Measurements from ENCODE around the gene CCDC88C.
A peak's percentile ranks its signal among the peaks of the same experiment; 100 is the strongest.

The CCDC88C gene

DNA sequence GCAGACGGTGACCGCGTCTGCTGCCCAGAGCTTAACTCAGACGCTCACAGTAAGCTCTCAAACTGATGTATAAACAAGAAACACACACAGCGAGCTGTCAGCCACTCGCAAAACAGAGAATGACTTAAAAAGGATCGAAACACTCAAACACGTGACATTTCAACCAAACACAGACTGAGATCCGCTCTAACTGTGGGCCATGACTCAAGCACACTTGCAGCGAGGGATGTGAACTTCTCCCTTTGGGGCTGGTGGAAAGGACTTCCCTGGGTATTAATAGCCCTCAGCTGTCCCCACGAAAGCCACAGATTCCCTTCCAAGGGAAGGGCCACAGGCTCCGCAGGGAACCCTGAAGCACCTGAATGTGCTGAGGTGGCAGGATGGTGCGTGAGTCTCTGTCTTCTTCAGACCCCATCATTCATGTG lies 29.1 kb downstream of the CCDC88C start:
- WGBS (ENCODE audit: extremely low coverage, insufficient coverage, low lambda C conversion rate), result no CpG with 5 or more reads among the region's 13 CpGs
- Histone ChIP-seq H2BK15ac (replicated peaks; ENCODE audit: low read depth) (no peak overlapping the region), H2BK5ac (ENCODE audit: low read length) (no peak overlapping the region), H3K18ac (ENCODE audit: low read length) (no peak overlapping the region), H3K27ac (ENCODE audit: low read depth, low read length) (no peak overlapping the region), H3K79me2 (ENCODE audit: control insufficient read depth, insufficient read depth, low read length) (peaks cover 67% of the 10 kb centered on the region), H3K9ac (ENCODE audit: low read length) (no peak overlapping the region), H3K4me2 (ENCODE audit: low read length) (no peak overlapping the region), H3K4me3 (ENCODE audit: low read length) (no peak overlapping the region), H3K36me3 (ENCODE audit: control insufficient read depth, insufficient read depth, low read length) (no peaks in the 10 kb centered on the region), H3K79me1 (ENCODE audit: low read length) (peaks cover 35% of the 10 kb centered on the region), H2AK5ac (ENCODE audit: low read length) (peak overlapping the region; percentile 70), H3K4ac (ENCODE audit: low read depth, low read length) (no peak overlapping the region), H3K27me3 (ENCODE audit: insufficient read depth, low read length, poor library complexity) (no peaks in the 10 kb centered on the region), H3K56ac (ENCODE audit: low read length) (peak overlapping the region; percentile 56), H3K23ac (ENCODE audit: low read length) (no peak overlapping the region), H4K5ac (ENCODE audit: low read length) (no peak overlapping the region), H2BK120ac (ENCODE audit: low read depth, low read length) (no peak overlapping the region), H3K4me1 (ENCODE audit: control insufficient read depth, low read depth, low read length) (peaks cover 27% of the 10 kb centered on the region), H4K8ac (ENCODE audit: low read depth, low read length) (no peak overlapping the region)
- no peak for DNase-seq

GRCh38 chr14:91387951-91388381 lies 29.7 kb downstream of the CCDC88C start:
- Histone ChIP-seq H3K4me3 (ENCODE audit: low read length) (no peak overlapping the region), H3K79me2 (ENCODE audit: control insufficient read depth, insufficient read depth, low read length) (peaks cover 73% of the 10 kb centered on the region), H3K79me1 (ENCODE audit: low read length) (peaks cover 38% of the 10 kb centered on the region), H3K4me1 (ENCODE audit: control insufficient read depth, low read depth, low read length) (peaks cover 26% of the 10 kb centered on the region), H3K27ac (ENCODE audit: low read depth, low read length) (no peak overlapping the region), H3K4me2 (ENCODE audit: low read length) (no peak overlapping the region), H3K36me3 (ENCODE audit: control insufficient read depth, insufficient read depth, low read length) (no peaks in the 10 kb centered on the region), H3K18ac (ENCODE audit: low read length) (no peak overlapping the region), H4K5ac (ENCODE audit: low read length) (no peak overlapping the region), H3K9ac (ENCODE audit: low read length) (no peak overlapping the region), H2BK5ac (ENCODE audit: low read length) (no peak overlapping the region), H3K56ac (ENCODE audit: low read length) (no peak overlapping the region), H3K4ac (ENCODE audit: low read depth, low read length) (no peak overlapping the region), H3K23ac (ENCODE audit: low read length) (no peak overlapping the region), H2AK5ac (ENCODE audit: low read length) (peak overlapping the region; percentile 70), H4K8ac (ENCODE audit: low read depth, low read length) (no peak overlapping the region), H3K27me3 (ENCODE audit: insufficient read depth, low read length, poor library complexity) (no peaks in the 10 kb centered on the region), H2BK15ac (replicated peaks; ENCODE audit: low read depth) (no peak overlapping the region), H2BK120ac (ENCODE audit: low read depth, low read length) (no peak overlapping the region)
- no CpG with 5 or more reads among the region's 10 CpGs for WGBS (ENCODE audit: extremely low coverage, insufficient coverage, low lambda C conversion rate)
- no peak for DNase-seq

- Histone ChIP-seq H3K79me1 (ENCODE audit: low read length) (peaks cover 40% of the 10 kb centered on the region), H3K18ac (ENCODE audit: low read length) (no peak overlapping the region), H3K4ac (ENCODE audit: low read depth, low read length) (no peak overlapping the region), H2AK5ac (ENCODE audit: low read length) (no peak overlapping the region), H3K27me3 (ENCODE audit: insufficient read depth, low read length, poor library complexity) (no peaks in the 10 kb centered on the region), H3K79me2 (ENCODE audit: control insufficient read depth, insufficient read depth, low read length) (peaks cover 79% of the 10 kb centered on the region), H3K4me1 (ENCODE audit: control insufficient read depth, low read depth, low read length) (peaks cover 24% of the 10 kb centered on the region), H3K36me3 (ENCODE audit: control insufficient read depth, insufficient read depth, low read length) (no peaks in the 10 kb centered on the region), H3K9ac (ENCODE audit: low read length) (no peak overlapping the region), H2BK15ac (replicated peaks; ENCODE audit: low read depth) (no peak overlapping the region), H2BK5ac (ENCODE audit: low read length) (no peak overlapping the region), H3K27ac (ENCODE audit: low read depth, low read length) (no peak overlapping the region), H3K4me3 (ENCODE audit: low read length) (no peak overlapping the region), H3K23ac (ENCODE audit: low read length) (no peak overlapping the region), H4K8ac (ENCODE audit: low read depth, low read length) (no peak overlapping the region), H3K4me2 (ENCODE audit: low read length) (no peak overlapping the region), H4K5ac (ENCODE audit: low read length) (no peak overlapping the region), H2BK120ac (ENCODE audit: low read depth, low read length) (no peak overlapping the region), H3K56ac (ENCODE audit: low read length) (no peak overlapping the region)
- DNase-seq, result no peak
- no CpG with 5 or more reads among the region's 19 CpGs for WGBS (ENCODE audit: extremely low coverage, insufficient coverage, low lambda C conversion rate)
These were observed 30.3 kb downstream of the CCDC88C start for GRCh38 chr14:91387169-91387835.

DNA sequence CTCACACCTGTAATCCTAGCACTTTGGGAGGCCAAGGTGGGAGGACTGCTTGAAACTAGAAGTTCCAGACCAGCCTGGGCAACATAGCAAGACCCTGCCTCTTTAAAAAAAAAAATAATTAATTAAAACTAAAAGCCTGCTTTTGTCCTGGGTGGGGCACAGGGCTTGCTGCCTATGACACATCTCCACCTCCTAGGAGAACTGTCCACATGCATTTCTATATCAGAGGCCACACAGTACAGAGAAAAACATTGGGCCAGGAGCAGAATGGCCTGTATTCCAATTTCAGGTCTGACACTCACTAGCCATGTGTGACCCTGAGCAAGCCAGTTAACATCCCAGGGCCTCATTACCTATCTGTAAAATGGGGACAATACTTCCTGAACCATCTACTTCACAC lies 31.9 kb downstream of the CCDC88C start:
- no peak overlapping the region for H2AK5ac ChIP-seq (ENCODE audit: low read length)
- peaks cover 79% of the 10 kb centered on the region for H3K79me2 ChIP-seq (ENCODE audit: control insufficient read depth, insufficient read depth, low read length)
- no peaks in the 10 kb centered on the region for H3K36me3 ChIP-seq (ENCODE audit: control insufficient read depth, insufficient read depth, low read length)
- no peak overlapping the region for H3K18ac ChIP-seq (ENCODE audit: low read length)
- no peak overlapping the region for H3K4me3 ChIP-seq (ENCODE audit: low read length)
- no peak overlapping the region for H2BK15ac ChIP-seq (replicated peaks; ENCODE audit: low read depth)
- H2BK120ac ChIP-seq (ENCODE audit: low read depth, low read length), result no peak overlapping the region
- no peak overlapping the region for H2BK5ac ChIP-seq (ENCODE audit: low read length)
- peaks cover 40% of the 10 kb centered on the region for H3K79me1 ChIP-seq (ENCODE audit: low read length)
- H3K9ac ChIP-seq (ENCODE audit: low read length), result no peak overlapping the region
- no peak overlapping the region for H4K8ac ChIP-seq (ENCODE audit: low read depth, low read length)
- H3K56ac ChIP-seq (ENCODE audit: low read length), result no peak overlapping the region
- peaks cover 21% of the 10 kb centered on the region for H3K4me1 ChIP-seq (ENCODE audit: control insufficient read depth, low read depth, low read length)
- no peak overlapping the region for H3K27ac ChIP-seq (ENCODE audit: low read depth, low read length)
- no peak overlapping the region for H3K4ac ChIP-seq (ENCODE audit: low read depth, low read length)
- H3K27me3 ChIP-seq (ENCODE audit: insufficient read depth, low read length, poor library complexity), result no peaks in the 10 kb centered on the region
- no peak overlapping the region for H3K4me2 ChIP-seq (ENCODE audit: low read length)
- H3K23ac ChIP-seq (ENCODE audit: low read length), result no peak overlapping the region
- H4K5ac ChIP-seq (ENCODE audit: low read length), result no peak overlapping the region
- no peak for DNase-seq

- Histone ChIP-seq H3K56ac (ENCODE audit: low read length) (peak overlapping the region; percentile 49), H2BK5ac (ENCODE audit: low read length) (no peak overlapping the region), H3K4ac (ENCODE audit: low read depth, low read length) (no peak overlapping the region), H3K23ac (ENCODE audit: low read length) (no peak overlapping the region), H3K4me2 (ENCODE audit: low read length) (no peak overlapping the region), H3K79me2 (ENCODE audit: control insufficient read depth, insufficient read depth, low read length) (peaks cover 79% of the 10 kb centered on the region), H2BK120ac (ENCODE audit: low read depth, low read length) (no peak overlapping the region), H2BK15ac (replicated peaks; ENCODE audit: low read depth) (no peak overlapping the region), H3K27ac (ENCODE audit: low read depth, low read length) (no peak overlapping the region), H3K36me3 (ENCODE audit: control insufficient read depth, insufficient read depth, low read length) (no peaks in the 10 kb centered on the region), H4K8ac (ENCODE audit: low read depth, low read length) (no peak overlapping the region), H3K27me3 (ENCODE audit: insufficient read depth, low read length, poor library complexity) (no peaks in the 10 kb centered on the region), H4K5ac (ENCODE audit: low read length) (no peak overlapping the region), H3K79me1 (ENCODE audit: low read length) (peaks cover 40% of the 10 kb centered on the region), H3K4me1 (ENCODE audit: control insufficient read depth, low read depth, low read length) (peaks cover 21% of the 10 kb centered on the region), H3K18ac (ENCODE audit: low read length) (no peak overlapping the region), H2AK5ac (ENCODE audit: low read length) (no peak overlapping the region), H3K9ac (ENCODE audit: low read length) (no peak overlapping the region), H3K4me3 (ENCODE audit: low read length) (no peak overlapping the region)
- no CpG with 5 or more reads among the region's 9 CpGs for WGBS (ENCODE audit: extremely low coverage, insufficient coverage, low lambda C conversion rate)
- no peak for DNase-seq
These were observed 32.4 kb downstream of the CCDC88C start for GRCh38 chr14:91385224-91385623.

- Histone ChIP-seq H3K4ac (ENCODE audit: low read depth, low read length) (no peak overlapping the region), H3K56ac (ENCODE audit: low read length) (peak overlapping the region; percentile 15), H3K9ac (ENCODE audit: low read length) (peak overlapping the region; percentile 11), H3K79me2 (ENCODE audit: control insufficient read depth, insufficient read depth, low read length) (peaks cover 79% of the 10 kb centered on the region), H3K4me3 (ENCODE audit: low read length) (no peak overlapping the region), H4K5ac (ENCODE audit: low read length) (no peak overlapping the region), H3K27ac (ENCODE audit: low read depth, low read length) (no peak overlapping the region), H2AK5ac (ENCODE audit: low read length) (no peak overlapping the region), H3K27me3 (ENCODE audit: insufficient read depth, low read length, poor library complexity) (no peaks in the 10 kb centered on the region), H3K4me2 (ENCODE audit: low read length) (no peak overlapping the region), H2BK5ac (ENCODE audit: low read length) (no peak overlapping the region), H3K23ac (ENCODE audit: low read length) (no peak overlapping the region), H3K79me1 (ENCODE audit: low read length) (peaks cover 36% of the 10 kb centered on the region), H3K36me3 (ENCODE audit: control insufficient read depth, insufficient read depth, low read length) (no peaks in the 10 kb centered on the region), H4K8ac (ENCODE audit: low read depth, low read length) (no peak overlapping the region), H2BK15ac (replicated peaks; ENCODE audit: low read depth) (no peak overlapping the region), H3K4me1 (ENCODE audit: control insufficient read depth, low read depth, low read length) (peaks cover 17% of the 10 kb centered on the region), H2BK120ac (ENCODE audit: low read depth, low read length) (no peak overlapping the region), H3K18ac (ENCODE audit: low read length) (no peak overlapping the region)
- no CpG with 5 or more reads among the region's 7 CpGs for WGBS (ENCODE audit: extremely low coverage, insufficient coverage, low lambda C conversion rate)
- DNase-seq, result no peak
These were observed 34.2 kb downstream of the CCDC88C start for GRCh38 chr14:91383439-91383838.
